IMR-90 (cell line): ENCODE data around the gene MRPL50.

Experiments
- BHLHE40 ChIP-seq: fragments of 150-350 bp; IDR thresholded peaks from 2 replicates; pipeline ENCODE4 v1.6.1; 2016; ENCODE audit warnings: mild to moderate bottlenecking, low read depth, low read length
- CHD1 ChIP-seq: IDR thresholded peaks from 2 replicates; pipeline ENCODE4 v1.6.1; 2012; ENCODE audit warnings: low read depth, low read length, improper control_type of control experiment
- ELK1 ChIP-seq: fragments of 150-350 bp; IDR thresholded peaks from 2 replicates; pipeline ENCODE4 v1.6.1; 2016; ENCODE audit warnings: low read depth, mild to moderate bottlenecking, low read length, moderate library complexity, borderline replicate concordance
- TF ChIP-seq, protein P1 (sequence below): conservative IDR thresholded peaks from 2 replicates; pipeline ENCODE4 v1.5.1; 2012; ENCODE audit warnings: mild to moderate bottlenecking, low read depth, low read length, improper control_type of control experiment

DNA sequence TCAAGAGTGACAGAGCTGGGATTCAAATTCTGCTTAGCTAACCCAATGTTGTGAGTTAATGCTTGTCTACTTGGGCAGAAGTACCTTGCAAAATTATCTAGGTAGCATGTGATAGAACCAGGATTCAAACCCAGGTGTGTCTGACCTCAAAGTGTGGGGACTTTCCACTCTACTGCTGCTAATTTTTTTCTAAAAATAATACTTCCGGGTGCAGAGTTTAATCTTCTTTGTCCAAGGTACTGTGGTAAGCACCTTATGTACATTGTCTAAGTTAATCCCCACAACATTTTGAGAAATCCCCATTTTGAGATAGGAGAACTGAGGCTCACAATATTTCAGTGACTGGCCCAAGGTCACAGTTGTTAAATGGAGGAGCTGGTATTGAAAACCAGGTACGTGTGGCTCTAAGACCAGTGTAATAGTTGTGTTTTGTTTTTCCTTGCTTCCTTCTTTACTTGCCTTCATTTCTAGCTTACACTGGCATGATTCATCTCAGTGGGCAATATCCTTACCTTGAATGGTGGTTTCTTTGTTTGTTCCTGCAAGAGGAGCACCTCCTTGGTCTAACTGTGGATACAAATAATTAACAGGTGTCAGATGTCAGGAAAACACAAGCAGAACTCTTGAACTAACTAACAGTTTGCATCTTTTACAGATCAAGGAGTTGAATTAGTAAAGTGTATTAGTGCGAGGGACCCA, 29.7 kb upstream of the MRPL50 start:
- TF ChIP-seq, protein P1, sequence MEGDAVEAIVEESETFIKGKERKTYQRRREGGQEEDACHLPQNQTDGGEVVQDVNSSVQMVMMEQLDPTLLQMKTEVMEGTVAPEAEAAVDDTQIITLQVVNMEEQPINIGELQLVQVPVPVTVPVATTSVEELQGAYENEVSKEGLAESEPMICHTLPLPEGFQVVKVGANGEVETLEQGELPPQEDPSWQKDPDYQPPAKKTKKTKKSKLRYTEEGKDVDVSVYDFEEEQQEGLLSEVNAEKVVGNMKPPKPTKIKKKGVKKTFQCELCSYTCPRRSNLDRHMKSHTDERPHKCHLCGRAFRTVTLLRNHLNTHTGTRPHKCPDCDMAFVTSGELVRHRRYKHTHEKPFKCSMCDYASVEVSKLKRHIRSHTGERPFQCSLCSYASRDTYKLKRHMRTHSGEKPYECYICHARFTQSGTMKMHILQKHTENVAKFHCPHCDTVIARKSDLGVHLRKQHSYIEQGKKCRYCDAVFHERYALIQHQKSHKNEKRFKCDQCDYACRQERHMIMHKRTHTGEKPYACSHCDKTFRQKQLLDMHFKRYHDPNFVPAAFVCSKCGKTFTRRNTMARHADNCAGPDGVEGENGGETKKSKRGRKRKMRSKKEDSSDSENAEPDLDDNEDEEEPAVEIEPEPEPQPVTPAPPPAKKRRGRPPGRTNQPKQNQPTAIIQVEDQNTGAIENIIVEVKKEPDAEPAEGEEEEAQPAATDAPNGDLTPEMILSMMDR, result no peak
- TF ChIP-seq CHD1, result no peak
- TF ChIP-seq BHLHE40, result no peak
- TF ChIP-seq ELK1, result no peak
